H9 (cell line): Measurements from ENCODE around the gene IKZF1. TPM values are rescaled to one million over a fixed set of nuclear protein-coding genes. Genes with fewer than 3 reads are reported as not detected.
A peak's percentile ranks its signal among the peaks of the same experiment; 100 is the strongest.

ENCODE experiments used
- DNase-seq: peaks from one replicate; pipeline ENCODE4 v3.0.0-alpha.2; 2017
- H2AFZ ChIP-seq: one replicate; pipeline ENCODE4 v1.6.1; 2013; ENCODE audit warnings: mild to moderate bottlenecking, low read length, control low read depth, moderate library complexity
- H2AK5ac ChIP-seq: 2 replicates; pipeline ENCODE4 v1.6.1; 2013; ENCODE audit warnings: low read length, control low read depth, mixed read lengths; ENCODE audit not compliant: insufficient read length
- H2BK120ac ChIP-seq: one replicate; pipeline ENCODE4 v1.6.1; 2013; ENCODE audit warnings: low read depth, mild to moderate bottlenecking, low read length, control low read depth, inconsistent platforms; ENCODE audit not compliant: poor library complexity, severe bottlenecking
- H2BK12ac ChIP-seq: 2 replicates; pipeline ENCODE4 v1.6.1; 2013; ENCODE audit warnings: low read length, control low read depth, mixed read lengths, low read depth; ENCODE audit not compliant: insufficient read length
- H2BK15ac ChIP-seq: 2 replicates; pipeline ENCODE4 v1.6.1; 2013; ENCODE audit warnings: low read depth, low read length, control low read depth
- H2BK20ac ChIP-seq: one replicate; pipeline ENCODE4 v1.6.1; 2013; ENCODE audit warnings: low read depth, mild to moderate bottlenecking, low read length, control low read depth, inconsistent platforms; ENCODE audit not compliant: poor library complexity, severe bottlenecking
- H2BK5ac ChIP-seq: 2 replicates; pipeline ENCODE4 v1.6.1; 2013; ENCODE audit warnings: low read length, control low read depth, mixed read lengths; ENCODE audit not compliant: insufficient read length
- H3K14ac ChIP-seq: 2 replicates; pipeline ENCODE4 v1.6.1; 2013; ENCODE audit warnings: low read length, control low read depth; ENCODE audit not compliant: insufficient read depth
- H3K18ac ChIP-seq: 2 replicates; pipeline ENCODE4 v1.6.1; 2013; ENCODE audit warnings: low read depth, mild to moderate bottlenecking, mixed read lengths, low read length, control low read depth; ENCODE audit not compliant: insufficient read length
- H3K23ac ChIP-seq: 2 replicates; pipeline ENCODE4 v1.6.1; 2013; ENCODE audit warnings: low read length, control low read depth, mixed read lengths, low read depth; ENCODE audit not compliant: insufficient read length
- H3K23me2 ChIP-seq: 2 replicates; pipeline ENCODE4 v1.6.1; 2013; ENCODE audit warnings: low read depth, mild to moderate bottlenecking, mixed read lengths, low read length, control low read depth; ENCODE audit not compliant: insufficient read length, poor library complexity, severe bottlenecking
- H3K27ac ChIP-seq: 2 replicates; pipeline ENCODE4 v1.5.1; 2013; ENCODE audit warnings: low read length, control low read depth, mixed read lengths, low read depth; ENCODE audit not compliant: insufficient read length
- H3K27me3 ChIP-seq: 2 replicates; pipeline ENCODE4 v1.6.1; 2013; ENCODE audit warnings: low read length, control low read depth, inconsistent platforms; ENCODE audit not compliant: insufficient read depth
- H3K4ac ChIP-seq: 2 replicates; pipeline ENCODE4 v1.6.1; 2013; ENCODE audit warnings: low read depth, mild to moderate bottlenecking, control low read depth, inconsistent platforms, low read length, moderate library complexity
- H3K4me1 ChIP-seq: 2 replicates; pipeline ENCODE4 v1.6.1; 2013; ENCODE audit warnings: low read length, control low read depth, inconsistent platforms; ENCODE audit not compliant: insufficient read depth
- H3K4me2 ChIP-seq: 2 replicates; pipeline ENCODE4 v1.6.1; 2013; ENCODE audit warnings: low read length, control low read depth, mixed read lengths; ENCODE audit not compliant: insufficient read length, insufficient read depth
- H3K56ac ChIP-seq: 2 replicates; pipeline ENCODE4 v1.6.1; 2013; ENCODE audit warnings: low read depth, mild to moderate bottlenecking, mixed read lengths, low read length, control low read depth; ENCODE audit not compliant: insufficient read length
- H3K79me1 ChIP-seq: 2 replicates; pipeline ENCODE4 v1.6.1; 2013; ENCODE audit warnings: low read depth, mild to moderate bottlenecking, moderate library complexity, low read length, control low read depth, inconsistent platforms; ENCODE audit not compliant: insufficient read depth, poor library complexity, severe bottlenecking
- H3K79me2 ChIP-seq: 2 replicates; pipeline ENCODE4 v1.6.1; 2013; ENCODE audit warnings: low read length, control low read depth, inconsistent platforms; ENCODE audit not compliant: insufficient read depth
- H3K9ac ChIP-seq: 2 replicates; pipeline ENCODE4 v1.6.1; 2013; ENCODE audit warnings: low read length, control low read depth, mixed read lengths; ENCODE audit not compliant: insufficient read length; ENCODE audit errors: extremely low read depth
- H3K9me3 ChIP-seq: one replicate; pipeline ENCODE4 v1.6.1; 2013; ENCODE audit warnings: low read depth, low read length, inconsistent platforms; ENCODE audit not compliant: control insufficient read depth
- H3T11ph ChIP-seq: one replicate; pipeline ENCODE4 v1.6.1; 2013; ENCODE audit warnings: mild to moderate bottlenecking, low read length, control low read depth, inconsistent platforms
- H4K20me1 ChIP-seq: one replicate; pipeline ENCODE4 v1.6.1; 2013; ENCODE audit not compliant: control insufficient read depth, insufficient read length, insufficient read depth
- H4K5ac ChIP-seq: 2 replicates; pipeline ENCODE4 v1.6.1; 2013; ENCODE audit warnings: low read depth, mild to moderate bottlenecking, mixed read lengths, low read length, control low read depth; ENCODE audit not compliant: insufficient read length
- H4K8ac ChIP-seq: replicated peaks from 2 replicates; pipeline ENCODE4 v1.6.1; 2013; ENCODE audit warnings: low read length, control low read depth, mixed read lengths, low read depth; ENCODE audit not compliant: insufficient read length
- H4K91ac ChIP-seq: 2 replicates; pipeline ENCODE4 v1.6.1; 2013; ENCODE audit warnings: low read depth, mild to moderate bottlenecking, moderate library complexity, mixed read lengths, low read length, control low read depth; ENCODE audit not compliant: insufficient read length
- H3K27ac Mint-ChIP-seq, 3 experiments: 2 replicates in 2 of 3; 3 replicates in 1 of 3; pipeline ENCODE4 v1.8.0; 2020 to 2021; ENCODE audit warnings: mixed read lengths in 3 of 3, mild to moderate bottlenecking in 1 of 3, moderate library complexity in 1 of 3
- H3K27me3 Mint-ChIP-seq: 2 replicates; pipeline ENCODE4 v1.8.0; 2021; ENCODE audit warnings: low read depth, mild to moderate bottlenecking, moderate library complexity, mixed read lengths
- H3K36me3 Mint-ChIP-seq, 3 experiments: 2 replicates in 2 of 3; 3 replicates in 1 of 3; pipeline ENCODE4 v1.8.0; 2020 to 2021; ENCODE audit warnings: low read depth in 3 of 3, mixed read lengths in 3 of 3; ENCODE audit not compliant: insufficient read depth in 1 of 3
- H3K4me1 Mint-ChIP-seq, 2 experiments: 2 replicates each; pipeline ENCODE4 v1.8.0; 2020; ENCODE audit warnings: mixed read lengths in 2 of 2
- H3K4me3 Mint-ChIP-seq, 2 experiments: 2 replicates in 1 of 2; 3 replicates in 1 of 2; pipeline ENCODE4 v1.8.0; 2020 to 2021; ENCODE audit warnings: mild to moderate bottlenecking in 2 of 2, mixed read lengths in 2 of 2, moderate library complexity in 1 of 2
- H3K9me3 Mint-ChIP-seq, 2 experiments: 2 replicates in 1 of 2; 3 replicates in 1 of 2; pipeline ENCODE4 v1.8.0; 2020; ENCODE audit warnings: mild to moderate bottlenecking in 2 of 2, mixed read lengths in 2 of 2, moderate library complexity in 1 of 2
- WGBS: extraction: QIAGEN DNeasy Blood & Tissue Kit; methylation state at CpG from one replicate; pipeline ENCODE4 v1.1.7; 2013; ENCODE audit warnings: missing lambda C conversion rate, low lambda C conversion rate, mixed read lengths; ENCODE audit not compliant: insufficient read length; ENCODE audit errors: extremely low coverage; 5-methylcytosine and 5-hydroxymethylcytosine counted together
- total RNA-seq: library from RNA; stranded (reverse); gene quantifications from 2 replicates; pipeline ENCODE4 v1.2.1, GENCODE V29; 2021
- TF ChIP-seq, protein P1 (sequence below): fragments of 200-600 bp; sonication (generic); conservative IDR thresholded peaks from 3 replicates; pipeline ENCODE4 v1.8.0; 2021; ENCODE audit warnings: antibody characterized with exemption, mild to moderate bottlenecking

The IKZF1 gene
- total RNA-seq, 1 experiment from 2014 or later = 0.98 TPM

DNA sequence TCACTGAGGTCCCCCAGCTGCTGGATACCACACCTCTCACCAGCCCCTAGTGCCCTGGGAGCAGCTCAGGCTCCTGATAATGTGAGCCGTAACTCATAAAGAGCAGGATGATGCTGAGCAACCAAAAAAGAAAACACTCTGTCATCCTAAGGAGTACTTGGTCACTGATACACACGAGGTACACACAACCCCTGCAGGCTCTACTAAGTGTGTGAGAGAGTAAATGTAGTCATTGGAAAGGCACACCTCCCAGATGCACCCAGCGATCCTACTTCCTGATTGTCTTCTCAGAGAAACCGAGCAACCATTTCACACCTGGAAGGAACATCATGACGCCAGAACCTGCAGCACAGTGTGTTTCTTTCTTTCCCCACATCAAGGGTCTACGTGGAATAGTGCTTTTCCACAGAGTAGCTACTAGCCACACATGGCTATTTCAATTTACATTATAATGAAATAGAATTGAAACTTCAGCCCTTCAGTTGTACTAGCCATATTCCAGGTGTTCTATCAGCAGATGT, 111.4 kb downstream of the IKZF1 start:
- no CpG with 5 or more reads among the region's 6 CpGs for WGBS

More for the DNA sequence above, 111.4 kb downstream of the IKZF1 start:
- H3K79me2 ChIP-seq = no peaks in the 10 kb centered on the region
- H3K4me1 ChIP-seq = no peaks in the 10 kb centered on the region; the same call in 1 of the 2 replicates
- H4K91ac ChIP-seq = no peak overlapping the region
- H4K5ac ChIP-seq = no peak overlapping the region
- no peaks in the 10 kb centered on the region for H3K27me3 ChIP-seq
- H3K9me3 ChIP-seq = no peaks in the 10 kb centered on the region
- no peak overlapping the region for H2BK15ac ChIP-seq
- no peaks in the 10 kb centered on the region for H3K23me2 ChIP-seq
- H3K56ac ChIP-seq = no peak overlapping the region
- H4K20me1 ChIP-seq = no peaks in the 10 kb centered on the region
- Mint-ChIP-seq H3K27ac (peak overlapping the region in 1 of 3 experiments; percentile 48; a peak in 1 of 7 replicates), H3K27me3 (peaks cover 1% of the 10 kb centered on the region; the same call in 1 of the 2 replicates), H3K4me3 (no peak overlapping the region), H3K4me1 (peaks cover 23 to 25% of the 10 kb centered on the region in 2 experiments), H3K36me3 (no peaks in the 10 kb centered on the region), H3K9me3 (no peaks in the 10 kb centered on the region)
- no peak overlapping the region for H3K9ac ChIP-seq
- no peak for DNase-seq
- TF ChIP-seq, protein P1, sequence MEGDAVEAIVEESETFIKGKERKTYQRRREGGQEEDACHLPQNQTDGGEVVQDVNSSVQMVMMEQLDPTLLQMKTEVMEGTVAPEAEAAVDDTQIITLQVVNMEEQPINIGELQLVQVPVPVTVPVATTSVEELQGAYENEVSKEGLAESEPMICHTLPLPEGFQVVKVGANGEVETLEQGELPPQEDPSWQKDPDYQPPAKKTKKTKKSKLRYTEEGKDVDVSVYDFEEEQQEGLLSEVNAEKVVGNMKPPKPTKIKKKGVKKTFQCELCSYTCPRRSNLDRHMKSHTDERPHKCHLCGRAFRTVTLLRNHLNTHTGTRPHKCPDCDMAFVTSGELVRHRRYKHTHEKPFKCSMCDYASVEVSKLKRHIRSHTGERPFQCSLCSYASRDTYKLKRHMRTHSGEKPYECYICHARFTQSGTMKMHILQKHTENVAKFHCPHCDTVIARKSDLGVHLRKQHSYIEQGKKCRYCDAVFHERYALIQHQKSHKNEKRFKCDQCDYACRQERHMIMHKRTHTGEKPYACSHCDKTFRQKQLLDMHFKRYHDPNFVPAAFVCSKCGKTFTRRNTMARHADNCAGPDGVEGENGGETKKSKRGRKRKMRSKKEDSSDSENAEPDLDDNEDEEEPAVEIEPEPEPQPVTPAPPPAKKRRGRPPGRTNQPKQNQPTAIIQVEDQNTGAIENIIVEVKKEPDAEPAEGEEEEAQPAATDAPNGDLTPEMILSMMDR = no peak
- no peak overlapping the region for H2BK20ac ChIP-seq
- H2AFZ ChIP-seq = no peak overlapping the region
- H2BK12ac ChIP-seq = no peak overlapping the region
- H3K14ac ChIP-seq = no peak overlapping the region
- no peak overlapping the region for H3T11ph ChIP-seq
- no peak overlapping the region for H3K4ac ChIP-seq
- no peak overlapping the region for H2AK5ac ChIP-seq
- H3K79me1 ChIP-seq = no peaks in the 10 kb centered on the region
- H4K8ac ChIP-seq = no peak overlapping the region
- H2BK5ac ChIP-seq = no peak overlapping the region
- H3K4me2 ChIP-seq = no peak overlapping the region
- no peak overlapping the region for H3K23ac ChIP-seq
- H3K27ac ChIP-seq = no peak overlapping the region
- no peak overlapping the region for H3K18ac ChIP-seq
- H2BK120ac ChIP-seq = no peak overlapping the region
